NCI-H187 (cell line): Measurements from ENCODE around the gene RGS9.
"Not testable (repeated sequence)": the region's sequence is repeated elsewhere in the genome, so short reads cannot be mapped to it uniquely, and the experiment has no call there.

Source experiments
- DNase-seq, 2 experiments: peaks; one replicate each; lab custom pipeline; 2025; lab: John Stamatoyannopoulos, UW

The RGS9 gene

DNA sequence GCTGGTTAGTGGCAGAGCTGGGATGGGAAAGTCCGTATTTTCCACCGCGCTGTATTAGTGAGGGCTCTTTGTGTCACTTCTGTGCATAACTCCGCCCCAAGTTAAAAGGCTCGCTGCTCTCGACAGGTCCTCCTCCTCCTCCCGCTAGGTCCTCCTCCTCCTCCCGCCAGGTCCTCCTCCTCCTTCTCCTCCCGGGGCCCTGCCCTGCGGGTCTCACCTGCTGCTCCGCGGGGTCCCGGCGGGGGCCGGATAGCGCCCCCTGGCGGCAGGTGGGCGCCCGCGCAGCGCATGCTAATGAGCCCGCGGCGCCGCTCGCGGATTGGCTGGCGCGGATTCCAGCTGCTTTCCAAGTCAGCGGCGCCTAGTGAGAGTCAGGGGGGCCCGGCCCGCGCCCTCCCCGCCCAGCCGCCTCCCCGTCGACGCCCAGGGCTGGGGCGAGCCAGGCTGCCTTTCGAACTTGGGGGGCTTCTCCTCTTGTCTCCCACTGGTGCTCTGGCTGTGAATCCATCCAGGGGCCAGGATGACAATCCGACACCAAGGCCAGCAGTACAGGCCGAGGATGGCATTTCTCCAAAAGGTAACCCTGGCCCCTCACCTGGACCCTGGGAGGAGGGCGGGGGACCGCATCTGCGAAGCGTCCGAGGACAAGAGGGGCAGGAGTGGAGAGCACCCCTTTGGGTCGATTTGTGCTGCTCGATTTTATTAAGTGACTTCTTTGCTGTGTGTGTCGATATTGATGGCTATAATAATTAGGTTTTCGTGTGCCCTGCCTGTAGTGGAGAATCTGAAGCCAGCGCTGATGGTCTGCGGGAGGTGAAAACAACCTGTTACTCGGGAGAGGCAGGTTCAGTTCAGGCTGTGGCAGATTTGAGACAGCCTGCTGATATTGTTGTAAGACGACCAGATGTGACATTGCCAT is at the start of gene RGS9:
RGS9 (plus strand) TSS at position 350 of the 919 bp plus-strand sequence; CDS start at position 521, 171 bp downstream.
- peak; percentile 31 to 45 for DNase-seq

DNA sequence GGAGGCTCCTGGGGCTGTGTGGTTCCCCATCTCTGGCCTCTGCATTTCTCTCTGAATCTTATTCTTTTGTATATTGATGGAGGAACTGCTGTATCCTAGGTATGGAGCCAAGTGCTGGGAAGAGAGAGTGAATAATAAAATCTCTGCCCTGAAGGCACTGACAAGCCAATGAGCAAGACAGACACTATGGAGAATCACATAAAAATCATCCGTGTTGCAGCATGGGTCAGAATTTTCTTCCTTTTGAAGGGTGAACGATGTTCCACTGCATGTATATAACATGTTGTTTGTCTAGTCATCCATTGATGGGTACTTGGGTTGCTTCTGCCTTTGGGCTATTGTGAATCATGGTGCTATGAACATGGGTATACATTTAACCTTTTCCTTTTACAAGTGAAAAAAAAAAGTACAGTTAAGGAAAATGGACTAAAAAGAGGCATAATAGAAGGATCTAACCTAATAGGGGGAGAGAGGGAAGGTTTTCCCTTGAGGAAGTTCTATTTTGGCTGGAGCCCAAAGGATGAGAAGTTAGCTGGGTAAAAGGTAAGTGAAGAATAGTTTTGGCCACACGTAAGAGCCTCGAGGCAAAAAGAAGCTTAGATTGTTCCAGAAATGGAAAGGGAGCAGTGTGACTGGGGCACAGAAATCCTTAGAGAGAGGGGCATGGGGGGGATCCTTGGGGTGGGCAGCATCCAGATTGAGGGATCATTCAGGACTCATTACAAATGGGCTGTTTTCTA is 48.4 kb upstream of the RGS9 start:
- DNase-seq, result no peak

DNA sequence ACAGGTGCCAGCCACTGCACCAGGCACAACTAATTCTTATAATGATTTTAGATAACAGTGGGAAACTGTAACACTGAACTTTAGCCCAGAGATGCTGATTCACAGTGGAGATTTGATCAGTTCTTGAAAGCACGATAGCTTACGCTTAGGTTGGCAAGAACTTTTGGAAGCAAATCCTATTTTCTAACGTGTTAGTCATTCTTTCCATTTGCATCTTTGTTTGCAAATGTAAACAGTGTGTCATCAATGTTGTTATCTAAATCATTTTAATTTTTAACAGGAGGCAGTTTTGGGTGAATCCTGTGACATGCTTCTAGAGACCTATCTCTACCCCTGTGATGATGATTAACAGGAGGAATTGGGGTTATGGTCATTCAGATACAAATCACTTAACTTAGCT is 44.9 kb upstream of the RGS9 start:
- DNase-seq, result no peak

DNA sequence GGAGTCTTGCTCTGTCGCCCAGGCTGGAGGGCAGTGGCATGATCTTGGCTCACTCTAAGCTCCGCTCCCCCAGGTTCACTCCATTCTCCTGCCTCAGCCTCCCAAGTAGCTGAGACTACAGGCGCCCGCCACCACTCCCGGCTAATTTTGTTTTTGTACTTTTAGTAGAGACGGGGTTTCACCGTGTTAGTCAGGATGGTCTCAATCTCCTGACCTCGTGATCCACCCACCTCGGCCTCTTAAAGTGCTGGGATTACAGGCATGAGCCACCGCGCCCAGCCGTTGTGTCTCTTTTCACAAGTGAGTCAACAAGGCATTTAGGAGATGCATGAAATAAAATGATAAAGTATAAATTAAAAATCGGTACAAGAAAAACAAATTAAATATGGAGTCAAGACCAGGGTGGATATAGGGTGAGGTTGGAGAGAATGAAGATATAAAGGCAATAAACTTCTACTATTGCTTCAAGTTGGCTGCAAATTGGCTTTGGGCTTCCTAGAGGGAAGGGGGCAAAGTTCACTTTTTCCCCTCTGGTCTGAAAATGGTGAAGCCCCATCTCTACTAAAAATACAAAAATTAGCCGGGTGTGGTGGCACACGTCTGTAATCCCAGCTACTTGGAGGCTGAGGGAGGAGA is 44.3 kb upstream of the RGS9 start:
- not testable (repeated sequence) for DNase-seq

DNA sequence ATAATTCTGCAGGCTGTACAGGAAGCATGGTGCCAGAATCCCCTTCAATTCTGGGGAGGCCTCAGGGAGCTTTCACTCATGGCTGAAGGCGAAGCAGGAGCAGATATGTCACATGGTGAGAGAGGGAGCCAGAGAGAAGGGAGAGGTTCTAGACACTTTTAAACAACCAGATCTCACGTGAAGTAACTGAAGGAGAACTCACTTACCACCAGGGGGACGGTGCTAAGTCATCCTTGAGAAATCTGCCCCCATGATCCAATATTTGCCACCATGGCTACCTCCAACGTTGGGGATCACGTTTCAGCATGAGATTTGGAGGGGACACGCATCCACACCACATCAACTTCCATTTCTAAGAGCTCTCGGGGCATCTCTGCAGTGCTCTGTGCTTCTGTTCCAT is 43.2 kb upstream of the RGS9 start:
- DNase-seq, result no peak

DNA sequence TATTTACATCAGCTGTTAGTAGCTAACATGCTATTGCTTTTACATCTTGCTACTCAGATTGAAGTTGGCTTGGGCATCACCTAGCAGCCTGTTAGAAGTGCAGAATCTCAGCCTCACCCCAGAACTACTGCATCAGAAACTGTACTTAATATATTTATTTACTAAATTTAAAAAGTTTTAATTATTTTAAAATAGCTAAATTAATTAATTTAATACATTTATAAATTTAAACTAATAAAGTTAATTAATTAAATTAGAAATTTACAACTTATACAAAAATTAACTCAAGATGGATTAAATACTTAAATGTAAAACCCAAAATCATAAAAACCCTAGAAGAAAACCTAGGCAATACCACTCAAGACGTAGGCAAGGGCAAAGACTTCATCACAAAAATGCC is 41.7 kb upstream of the RGS9 start:
- no peak for DNase-seq

DNA sequence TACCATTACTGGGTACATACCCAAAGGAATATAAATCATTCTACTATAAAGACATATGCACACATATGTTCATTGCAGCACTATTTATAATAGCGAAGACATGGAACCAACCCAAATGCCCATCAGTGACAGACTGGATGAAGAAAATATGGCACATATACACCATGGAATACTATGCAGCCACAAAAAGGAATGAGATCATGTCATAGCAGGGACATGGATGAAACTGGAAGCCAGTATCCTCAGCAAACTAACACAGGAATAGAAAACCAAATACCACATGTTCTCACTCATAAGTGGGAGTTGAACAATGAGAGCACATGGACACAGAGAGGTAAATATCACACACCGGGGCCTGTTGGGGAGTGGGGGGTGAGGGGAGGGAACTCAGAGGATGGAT is 40.8 kb upstream of the RGS9 start:
- DNase-seq, result not testable (repeated sequence)

DNA sequence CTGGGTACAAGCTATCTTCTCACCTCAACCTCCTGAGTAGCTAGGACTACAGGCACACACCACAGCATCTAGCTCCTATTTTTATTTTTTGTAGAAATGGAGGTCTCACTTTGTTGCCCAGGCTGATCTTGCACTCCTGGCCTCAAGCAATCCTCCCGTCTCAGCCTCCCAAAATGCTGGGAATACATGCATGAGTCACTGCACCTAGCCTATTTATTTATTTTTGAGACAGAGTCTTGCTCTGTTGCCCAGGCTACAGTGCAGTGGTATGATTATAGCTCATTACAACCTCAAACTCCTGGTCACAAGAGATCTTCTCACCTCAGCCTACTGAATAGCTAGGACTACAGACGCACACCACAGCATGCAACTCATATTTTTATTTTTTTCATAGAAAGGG is 40.1 kb upstream of the RGS9 start:
- no peak for DNase-seq

DNA sequence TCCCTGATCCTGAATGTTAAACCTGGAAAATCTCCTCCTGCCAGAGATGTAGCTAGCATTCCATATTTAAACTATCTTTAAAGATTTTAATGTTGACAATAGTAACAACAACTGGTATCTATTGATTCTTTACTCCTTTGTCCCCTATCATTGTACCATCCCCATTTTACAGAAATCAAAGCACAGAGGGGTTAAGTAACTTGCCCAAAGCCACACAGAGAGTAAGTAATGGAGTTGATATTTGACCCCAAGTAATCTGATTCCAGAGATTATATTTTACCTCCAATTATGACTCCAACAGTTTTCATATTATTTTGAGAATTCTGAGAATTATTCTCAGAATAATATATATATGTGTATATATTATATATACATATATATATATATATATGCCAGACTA is 37.7 kb upstream of the RGS9 start:
- DNase-seq, result no peak

DNA sequence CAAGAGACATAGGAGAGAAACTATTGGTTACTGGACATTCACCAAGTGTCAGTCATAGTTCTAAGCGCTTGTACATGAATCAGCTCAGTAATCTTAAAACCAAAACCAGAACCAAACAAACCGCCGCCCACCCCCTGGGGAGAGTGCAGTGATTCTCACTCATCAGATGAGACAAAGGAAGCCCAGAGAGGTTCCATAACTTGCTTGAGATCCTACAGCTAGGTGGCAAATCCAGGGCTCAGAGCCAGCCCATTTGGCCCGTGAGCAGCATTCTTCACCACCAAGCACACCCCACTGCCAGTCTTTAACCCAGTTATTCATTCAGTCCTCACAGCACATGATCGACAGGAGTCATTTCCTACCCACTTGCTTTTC is 37.2 kb upstream of the RGS9 start:
- DNase-seq, result peak in 1 of 2 experiments; percentile 40

DNA sequence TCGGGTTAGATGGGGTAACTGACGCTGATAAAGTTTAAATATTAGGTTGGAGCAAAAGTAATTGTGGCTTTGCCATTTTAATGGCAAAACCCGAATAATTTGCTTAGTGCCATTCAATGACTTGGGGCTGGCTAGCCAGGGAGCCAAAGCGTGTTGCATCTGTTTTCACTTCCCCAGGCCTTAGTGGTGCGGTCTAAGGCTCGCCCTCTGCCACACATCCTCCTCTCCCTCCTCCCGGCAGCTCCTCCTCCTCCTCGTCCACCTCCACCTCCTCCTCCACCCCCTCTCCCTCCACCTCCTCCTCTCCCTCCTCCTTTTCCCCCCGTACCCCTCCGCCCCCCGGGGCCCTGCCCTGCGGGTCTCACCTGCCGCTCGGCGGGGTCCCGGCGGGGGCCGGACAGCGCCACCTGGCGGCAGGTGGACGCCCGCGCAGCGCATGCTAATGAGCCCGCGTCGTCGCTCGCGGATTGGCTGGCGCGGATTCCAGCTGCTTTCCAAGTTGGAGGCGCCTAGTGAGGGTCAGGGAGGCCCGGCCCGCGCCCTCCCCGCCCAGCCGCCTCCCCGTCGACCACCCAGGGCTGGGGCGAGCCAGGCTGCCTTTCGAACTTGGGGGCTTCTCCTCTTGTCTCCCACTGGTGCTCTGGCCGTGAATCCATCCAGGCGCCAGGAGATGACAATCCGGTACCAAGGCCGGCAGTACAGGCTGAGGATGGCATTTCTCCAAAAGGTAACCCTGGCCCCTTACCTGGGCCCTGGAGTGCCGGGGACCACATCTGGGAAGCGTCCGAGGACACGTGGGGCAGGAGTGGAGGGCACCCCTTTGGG is 36.6 kb upstream of the RGS9 start:
- peak; percentile 42 to 61 for DNase-seq

DNA sequence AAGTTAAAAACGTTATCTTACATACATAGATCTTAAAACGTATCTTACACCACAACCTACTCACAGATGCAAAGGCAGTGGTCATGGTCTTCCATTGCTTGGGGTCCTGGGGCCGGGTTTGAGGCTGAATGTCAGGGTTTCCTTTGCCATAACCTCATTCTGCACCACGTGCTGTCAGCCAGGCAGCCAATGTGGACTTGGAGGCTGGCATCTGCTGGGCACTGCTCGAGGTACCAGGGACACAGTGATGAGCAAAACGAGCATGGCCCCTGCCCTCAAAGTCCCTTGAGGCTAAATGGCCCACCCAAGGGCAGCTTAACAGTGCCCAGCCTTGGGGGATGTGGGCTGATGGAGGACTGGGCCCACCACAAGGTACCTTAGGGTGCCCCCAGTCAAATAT is 35.8 kb upstream of the RGS9 start:
- no peak for DNase-seq

DNA sequence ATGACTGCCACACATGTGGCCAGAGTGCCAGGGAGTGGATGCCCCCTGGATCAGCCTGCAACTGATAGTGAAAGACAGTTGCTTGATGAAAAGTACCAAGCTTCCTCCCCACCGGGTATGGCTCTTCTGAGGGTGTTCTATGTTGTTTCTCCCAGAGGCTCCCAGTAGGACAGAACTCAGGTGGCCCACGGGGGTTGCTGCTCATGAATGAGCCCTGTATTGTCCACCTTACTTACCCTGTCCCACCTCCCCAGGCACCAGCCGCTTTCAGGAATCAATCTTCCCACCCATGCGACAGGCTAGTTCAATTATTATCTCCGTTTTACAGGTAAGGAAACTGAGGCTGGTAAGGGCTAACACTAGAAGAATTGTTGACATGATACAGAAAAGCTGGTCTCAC is 34.9 kb upstream of the RGS9 start:
- DNase-seq, result no peak

DNA sequence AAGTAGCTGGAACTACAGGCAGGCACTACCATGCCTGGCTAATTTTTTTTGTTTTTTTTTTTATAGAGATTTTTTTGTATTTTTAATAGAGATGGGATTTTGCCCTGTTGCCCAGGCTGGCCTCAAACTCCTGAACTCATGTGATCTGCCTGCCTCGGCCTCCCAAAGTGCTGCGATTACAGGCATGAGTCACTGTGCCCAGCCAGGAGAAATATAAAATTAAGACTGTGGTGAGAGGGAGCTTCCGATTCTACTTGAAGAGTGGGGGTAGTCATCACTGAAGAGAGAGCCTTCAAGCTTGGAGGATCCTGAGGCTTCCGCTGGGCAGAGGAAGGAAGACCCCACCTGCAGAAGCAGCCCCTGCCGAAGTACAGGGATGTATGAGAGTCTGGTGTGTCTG is 34.4 kb upstream of the RGS9 start:
- no peak for DNase-seq

DNA sequence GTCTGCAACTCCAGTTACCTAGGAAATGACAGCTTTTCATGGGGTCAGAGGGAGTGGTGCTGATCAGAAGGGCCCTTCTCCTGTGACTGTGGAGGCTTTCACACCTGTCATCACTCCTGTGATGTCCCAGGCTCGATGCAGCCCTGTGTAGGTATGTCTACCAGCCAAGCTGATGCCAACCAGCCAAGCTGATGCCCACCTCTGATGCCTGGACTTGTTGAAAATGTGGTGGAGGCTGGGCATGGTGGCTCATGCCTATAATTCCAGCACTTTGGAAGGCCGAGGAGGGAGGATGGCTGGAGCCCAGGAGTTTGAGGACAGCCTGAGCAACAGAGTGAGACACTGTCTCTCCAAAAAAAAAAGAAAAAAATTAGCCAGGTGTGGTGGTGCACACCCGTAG is 33.7 kb upstream of the RGS9 start:
- DNase-seq, result no peak

DNA sequence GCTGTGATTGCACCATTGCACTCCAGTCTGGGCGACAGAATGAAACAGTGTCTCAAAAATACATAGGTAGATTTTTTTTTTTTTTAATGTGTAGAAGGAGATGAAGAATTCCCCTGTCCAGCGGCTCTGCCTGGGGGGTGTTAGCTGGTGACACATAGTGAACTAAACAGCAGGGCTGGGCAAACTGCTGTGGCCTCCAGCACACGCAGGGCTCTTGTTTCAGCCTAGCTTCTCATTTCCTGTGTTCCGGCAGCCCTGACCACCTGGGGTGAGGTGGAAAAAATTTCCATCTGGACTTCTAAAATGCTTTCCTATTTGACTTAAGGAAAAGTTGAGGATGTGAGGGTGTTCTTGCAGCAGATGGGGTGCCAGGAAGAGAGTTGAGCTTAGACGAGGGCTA is 33.3 kb upstream of the RGS9 start:
- no peak for DNase-seq

DNA sequence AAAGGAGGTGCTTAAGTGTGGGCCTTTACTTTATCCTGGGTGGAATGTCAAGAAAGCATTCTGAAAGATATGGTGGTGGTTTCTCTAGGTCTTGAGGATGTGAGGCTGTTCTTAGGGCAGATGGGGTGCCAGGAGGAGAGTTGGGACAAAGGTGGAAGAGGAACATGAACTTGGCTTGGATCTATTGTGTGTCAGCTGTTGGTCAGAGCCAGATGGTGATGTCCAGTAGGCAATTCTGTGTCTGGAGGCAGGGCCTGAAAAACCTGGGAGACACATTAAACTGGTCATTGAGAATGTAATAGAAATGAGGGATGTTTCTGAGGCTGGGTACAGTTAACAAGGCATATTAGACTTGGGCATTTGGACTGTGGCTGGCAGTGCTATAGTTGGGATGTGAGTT is 32.6 kb upstream of the RGS9 start:
- no peak for DNase-seq

DNA sequence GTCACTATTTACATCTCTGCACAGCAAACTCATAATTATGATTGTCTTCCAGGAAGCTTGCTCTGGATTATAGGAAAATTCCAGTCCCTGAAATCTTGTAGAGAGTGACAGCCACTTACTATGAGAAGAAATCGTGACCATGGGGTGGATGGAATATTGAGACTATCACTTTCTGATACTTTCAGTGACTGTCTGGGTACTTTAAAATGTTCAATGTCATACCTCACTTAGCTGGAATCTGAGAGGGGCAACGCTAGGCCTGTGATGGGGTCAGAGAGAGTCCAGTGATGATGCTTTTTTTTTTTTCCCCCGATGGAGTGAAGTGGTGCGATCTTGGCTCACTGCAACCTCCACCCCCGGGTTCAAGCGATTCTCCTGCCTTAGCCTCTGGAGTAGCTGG is 32.2 kb upstream of the RGS9 start:
- no peak for DNase-seq

DNA sequence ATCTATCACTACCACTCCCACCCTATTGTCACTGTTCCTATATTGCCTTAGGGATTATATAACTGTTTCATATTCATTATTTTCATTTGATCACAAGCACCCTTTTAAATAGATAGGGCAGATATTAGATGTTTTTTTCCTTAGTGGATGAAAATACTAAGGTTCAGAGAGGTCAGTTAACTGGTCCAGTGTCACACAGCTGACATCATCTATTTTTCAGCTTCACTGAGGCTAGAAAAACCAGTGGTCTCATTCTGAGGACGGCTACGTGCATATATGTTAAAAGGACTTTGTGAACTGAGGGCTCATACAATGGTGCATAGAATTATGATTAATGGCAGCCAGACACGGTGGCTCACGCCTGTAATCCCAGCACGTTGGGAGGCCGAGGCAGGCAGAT is 29.0 kb upstream of the RGS9 start:
- no peak for DNase-seq

DNA sequence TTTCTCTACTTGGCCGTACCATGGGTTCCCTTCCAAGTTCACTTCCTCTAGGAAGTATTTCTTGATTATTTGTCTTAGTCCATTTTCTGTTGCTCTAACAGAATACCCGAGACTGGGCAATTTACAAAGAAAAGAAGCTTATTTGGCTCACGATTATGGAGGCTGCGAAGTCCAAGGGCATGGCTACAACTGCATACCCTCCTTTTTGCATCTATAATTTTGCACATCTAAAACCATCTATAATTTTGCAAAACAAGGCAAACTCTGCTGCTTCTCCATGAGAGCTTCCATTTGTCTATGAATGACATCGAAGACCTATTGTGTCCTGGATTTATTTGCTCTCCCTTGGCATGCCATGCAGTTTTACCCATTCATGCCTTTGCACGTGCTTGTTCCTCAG is 27.6 kb upstream of the RGS9 start:
- no peak for DNase-seq

DNA sequence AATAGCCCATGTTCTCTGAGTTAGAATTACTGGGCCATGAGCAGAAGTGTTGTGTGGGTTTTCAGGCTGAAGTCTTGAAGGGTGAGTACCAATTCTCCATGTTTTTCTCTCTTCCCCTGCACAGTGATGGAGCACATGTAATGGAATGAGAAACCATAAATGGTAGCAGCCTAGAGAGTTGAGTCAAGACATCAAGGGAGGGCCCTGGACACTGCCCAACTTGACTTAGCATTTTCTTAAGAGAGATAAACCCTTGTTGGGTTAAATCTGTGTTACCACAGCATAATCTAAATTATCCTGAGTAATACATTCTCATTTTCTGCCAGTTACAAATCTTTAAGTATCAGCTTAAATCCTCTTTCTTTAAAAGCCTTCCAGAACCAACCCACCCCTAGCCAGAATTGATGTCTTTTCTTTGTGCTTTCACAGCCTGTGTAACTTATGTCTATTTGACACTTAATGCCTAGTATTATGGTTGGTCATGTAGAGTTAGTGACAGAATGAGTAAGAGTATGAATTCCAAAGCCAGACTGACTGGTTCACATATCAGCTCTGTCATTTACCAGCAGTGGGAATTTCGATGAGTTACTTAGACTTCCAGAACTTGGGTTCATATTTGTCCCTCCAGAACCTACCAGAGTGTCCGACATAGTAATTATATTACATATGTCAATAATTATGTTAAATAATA is 27.0 kb upstream of the RGS9 start:
- no peak for DNase-seq
